Activated CD4-positive, alpha-beta T cell treated with anti-CD3 and anti-CD28 coated beads for 24 hours (primary cell): ENCODE results near the gene PRAME.
"Not testable (repeated sequence)": the region's sequence is repeated elsewhere in the genome, so short reads cannot be mapped to it uniquely, and the experiment has no call there.

Experiments
- DNase-seq, 2 donors: peaks; one replicate each; pipeline ENCODE4 v3.0.0-alpha.2; 2020; ENCODE audit warnings: low read depth in 2 of 2

Gene PRAME

DNA sequence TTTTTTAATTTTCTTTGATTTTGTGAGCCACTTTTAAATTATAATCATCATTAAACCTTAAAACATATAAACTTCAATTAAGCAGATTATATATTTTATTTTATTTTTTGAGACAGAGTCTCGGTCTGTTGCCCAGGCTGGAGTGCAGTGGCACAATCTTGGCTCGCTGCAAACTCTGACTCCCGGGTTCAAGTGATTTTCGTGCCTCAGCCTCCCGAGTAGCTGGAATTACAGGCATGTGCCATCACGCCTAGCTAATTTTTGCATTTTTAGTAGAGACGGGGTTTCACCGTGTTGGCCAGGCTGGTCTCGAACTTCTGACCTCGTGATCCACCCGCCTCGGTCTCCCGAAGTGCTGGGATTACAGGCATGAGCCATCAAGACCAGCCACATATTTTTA, 22.5 kb upstream of the PRAME start:
- not testable (repeated sequence) for DNase-seq

DNA sequence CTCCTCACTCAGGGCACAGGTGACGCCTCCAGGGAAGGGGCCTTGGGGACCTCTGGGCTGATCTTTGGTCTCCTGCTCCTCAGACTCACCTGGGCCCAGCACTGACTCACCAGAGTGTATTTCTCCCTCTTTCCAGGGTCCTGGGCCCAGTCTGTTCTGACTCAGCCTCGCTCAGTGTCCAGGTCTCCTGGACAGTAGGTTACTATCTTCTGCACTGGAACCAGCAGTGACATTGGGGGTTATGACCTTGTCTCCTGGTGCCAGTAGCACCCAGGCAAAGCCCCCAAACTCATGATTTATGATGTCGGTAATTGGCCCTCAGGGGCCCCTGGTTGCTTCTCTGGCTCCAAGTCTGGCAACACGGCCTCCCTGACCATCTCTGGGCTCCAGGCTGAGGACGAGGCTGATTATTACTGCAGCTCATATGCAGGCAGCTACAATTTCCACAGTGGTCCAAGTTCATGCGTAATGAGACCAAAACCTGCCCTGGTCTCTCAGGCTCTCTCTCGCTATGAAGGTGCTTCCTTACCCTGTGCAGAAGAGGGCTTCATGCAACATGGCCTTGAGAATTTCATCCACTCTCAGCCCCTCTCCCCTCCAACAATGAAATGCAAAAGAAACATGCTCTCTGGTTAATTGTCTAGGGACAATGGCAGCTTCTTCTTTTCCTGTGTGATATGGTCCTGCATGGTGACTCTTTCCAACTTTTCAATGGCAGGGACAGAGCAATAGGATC, 21.0 kb upstream of the PRAME start:
- DNase-seq = no peak

DNA sequence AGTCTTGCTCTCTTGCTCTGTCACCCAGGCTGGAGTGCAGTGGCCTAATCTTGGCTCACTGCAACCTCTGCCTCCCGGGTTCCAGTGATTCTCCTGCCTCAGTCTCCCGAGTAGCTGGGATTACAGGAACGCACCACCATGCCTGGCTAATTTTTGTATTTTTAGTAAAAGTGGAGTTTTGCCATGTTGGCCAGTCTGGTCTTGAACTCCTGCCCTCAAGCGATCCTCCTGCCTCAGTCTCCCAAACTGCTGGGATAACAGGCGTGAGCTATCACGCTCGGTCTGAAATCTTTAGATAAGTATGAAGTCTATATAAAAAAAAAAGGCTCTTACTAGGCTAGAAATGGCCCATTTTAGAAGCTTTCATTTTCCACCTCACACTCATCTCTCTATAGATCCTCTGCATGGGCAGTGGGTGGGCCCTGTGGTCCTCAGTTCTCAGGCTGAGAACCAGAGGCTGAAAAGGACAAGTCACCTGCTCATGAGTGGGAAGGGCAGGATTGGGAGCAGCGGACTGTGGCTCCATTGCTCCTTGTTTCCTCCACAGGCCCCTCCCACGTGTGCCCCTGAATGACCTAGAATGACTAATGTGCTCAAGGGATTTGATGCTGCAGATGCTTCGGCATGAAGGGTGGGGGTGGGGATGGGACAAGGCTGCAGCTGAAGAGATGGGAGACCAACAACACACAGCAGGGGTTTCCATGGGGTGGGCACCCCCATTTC, 19.8 kb upstream of the PRAME start:
- DNase-seq = no peak

DNA sequence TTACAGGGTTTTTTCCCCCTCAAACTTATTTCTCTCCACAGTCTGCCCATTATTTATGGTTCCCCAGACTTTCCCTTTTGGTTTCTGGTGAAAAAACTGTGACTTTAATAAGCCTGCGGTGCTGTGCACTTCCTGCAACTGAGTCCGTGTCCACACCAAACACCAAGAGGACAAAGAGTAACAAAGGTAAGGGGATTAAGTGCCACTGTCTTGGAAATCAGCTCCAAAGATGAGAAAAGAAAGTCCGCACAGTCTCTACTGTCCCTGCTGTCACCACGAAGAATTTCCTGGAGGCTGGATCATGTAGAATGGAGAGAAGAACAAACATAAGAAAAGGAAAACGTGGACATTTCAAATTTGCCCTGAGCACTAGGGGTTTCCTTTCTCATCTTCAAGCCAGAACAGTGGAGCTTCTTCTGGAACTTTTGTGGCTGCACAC, 17.9 kb upstream of the PRAME start:
- no peak for DNase-seq

DNA sequence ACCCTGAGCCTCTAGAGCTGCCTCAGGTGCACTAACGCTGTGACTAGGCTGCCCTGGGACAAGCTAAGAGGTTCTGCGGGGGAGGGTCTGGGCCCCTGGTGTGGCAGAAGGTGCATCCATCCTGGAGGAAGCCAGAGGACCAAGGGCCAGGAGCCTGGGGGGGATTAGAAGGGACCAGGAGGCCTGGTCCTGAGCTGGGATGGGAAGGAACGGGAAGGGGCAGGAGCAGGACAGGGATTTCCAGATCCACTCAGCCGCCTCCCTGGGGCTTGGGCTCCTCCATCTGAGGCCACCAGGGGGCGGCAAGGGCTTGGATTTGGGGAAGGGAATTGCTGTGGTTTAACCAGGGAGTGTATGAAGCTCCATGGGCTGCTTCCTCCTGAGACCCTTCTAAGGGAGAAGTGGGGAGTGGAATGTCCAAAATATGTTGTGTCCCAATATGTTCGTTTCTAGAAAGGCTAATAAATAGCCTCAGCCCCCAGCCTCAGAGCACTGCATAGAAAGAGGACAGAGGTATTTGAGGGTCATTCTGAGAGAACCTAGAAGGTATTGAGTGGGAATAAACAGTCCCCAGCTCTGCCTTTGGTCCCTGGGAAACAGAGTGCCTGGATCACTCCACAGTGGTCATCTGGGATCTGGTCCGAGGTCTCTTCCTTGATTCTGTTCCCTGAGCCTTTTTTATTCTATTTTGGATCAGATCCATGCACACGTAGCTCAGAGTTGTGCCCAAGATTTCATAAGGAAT, 17.4 kb upstream of the PRAME start:
- peak; percentile 10 to 25 for DNase-seq

DNA sequence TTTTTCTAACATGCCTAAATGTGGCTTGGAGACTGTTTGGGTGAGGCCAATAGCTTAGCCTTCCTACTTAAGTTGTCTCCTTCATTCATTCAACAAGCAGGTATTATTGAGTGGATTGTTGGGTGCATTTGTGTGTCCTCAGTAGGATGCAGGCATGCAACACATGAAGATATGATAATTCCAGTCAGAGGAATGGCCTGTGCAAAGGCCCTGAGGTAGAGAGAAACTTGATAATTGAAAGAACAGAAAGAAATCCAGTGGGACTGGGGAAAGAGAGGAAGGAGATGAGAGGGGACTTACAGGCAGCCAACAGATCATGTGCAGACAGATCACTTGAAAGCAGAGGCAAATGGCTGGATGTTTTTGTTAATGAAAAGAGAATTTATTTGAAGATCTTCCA, 15.3 kb upstream of the PRAME start:
- DNase-seq = no peak

DNA sequence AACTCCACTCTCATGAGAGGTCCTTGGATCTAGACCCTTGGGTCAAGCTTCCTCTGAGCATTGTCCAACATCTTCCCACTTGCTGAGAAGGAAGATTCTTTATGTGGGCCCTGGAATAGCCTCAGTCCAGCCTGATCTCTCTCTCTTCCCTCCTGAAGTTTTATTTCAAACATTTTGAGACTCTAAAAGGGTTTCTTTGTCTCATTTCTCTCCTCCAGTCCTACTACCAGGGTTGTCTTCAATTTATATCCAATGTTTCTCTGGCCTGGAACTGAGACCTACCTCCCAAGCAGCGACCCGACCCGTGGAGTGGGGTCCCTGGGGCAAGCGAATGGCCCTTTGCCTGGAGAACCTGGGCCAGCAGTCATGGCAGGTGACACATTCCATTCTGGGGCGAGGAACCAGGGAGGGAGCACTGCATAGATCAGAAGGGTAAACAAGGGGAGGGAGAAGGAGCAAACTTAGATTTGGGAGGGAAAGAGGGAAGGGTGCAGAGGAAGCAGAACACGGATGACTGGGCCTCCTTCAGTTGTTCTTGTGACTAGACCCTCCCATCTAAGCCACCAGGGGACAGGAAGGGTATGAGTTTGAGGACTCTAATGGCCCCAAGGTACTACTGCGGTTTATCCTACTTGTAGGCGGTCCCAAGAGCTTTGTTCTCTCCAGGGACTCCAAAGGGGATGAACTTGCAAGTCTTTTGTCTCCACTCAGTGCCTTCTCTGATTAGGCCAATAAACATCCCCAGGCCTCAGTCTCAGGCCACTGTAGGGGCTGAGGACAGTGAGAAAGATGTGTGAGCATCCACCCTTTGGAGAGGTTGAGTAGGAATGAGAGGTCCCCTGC, 14.2 kb upstream of the PRAME start:
- DNase-seq = no peak

DNA sequence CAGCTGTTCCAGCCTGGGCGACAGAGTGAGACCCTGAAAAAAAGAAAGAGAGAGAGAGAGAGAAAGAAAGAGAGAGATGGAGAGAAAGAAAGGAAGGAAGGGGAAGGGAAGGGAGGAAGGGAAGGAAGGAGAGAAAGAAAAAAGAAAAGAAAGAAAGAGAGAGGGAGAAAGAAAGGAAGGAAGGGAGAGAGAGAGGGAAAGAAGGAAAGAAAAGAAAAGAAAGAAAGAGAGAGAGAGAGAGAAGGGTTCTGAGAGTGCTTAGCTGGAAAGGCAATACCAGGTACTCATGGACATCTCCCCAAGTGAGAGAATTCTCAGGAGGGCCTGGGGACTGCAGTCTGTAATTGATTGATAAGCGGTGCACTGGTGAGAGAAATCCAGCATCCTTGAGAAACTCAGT, 12.8 kb upstream of the PRAME start:
- no peak for DNase-seq

DNA sequence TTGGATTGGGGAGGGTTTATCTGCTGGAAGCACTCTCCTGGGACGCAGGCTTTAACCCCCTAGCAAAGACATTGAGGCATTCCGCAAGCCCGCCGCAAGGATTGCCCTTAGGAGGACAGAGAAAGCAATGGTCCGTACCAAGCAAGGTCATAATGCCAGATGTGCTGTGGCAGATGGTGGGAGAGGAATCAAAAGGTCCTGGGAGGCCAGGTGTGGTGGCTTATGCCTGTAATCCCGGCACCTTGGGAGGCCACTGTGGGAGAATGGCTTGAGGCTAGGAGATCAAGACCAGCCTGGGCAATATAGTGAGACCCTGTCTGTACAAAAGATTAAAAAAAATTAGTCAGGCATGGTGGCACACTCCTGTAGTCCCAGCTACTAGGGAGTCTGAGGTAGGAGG, 12.4 kb upstream of the PRAME start:
- DNase-seq = no peak

DNA sequence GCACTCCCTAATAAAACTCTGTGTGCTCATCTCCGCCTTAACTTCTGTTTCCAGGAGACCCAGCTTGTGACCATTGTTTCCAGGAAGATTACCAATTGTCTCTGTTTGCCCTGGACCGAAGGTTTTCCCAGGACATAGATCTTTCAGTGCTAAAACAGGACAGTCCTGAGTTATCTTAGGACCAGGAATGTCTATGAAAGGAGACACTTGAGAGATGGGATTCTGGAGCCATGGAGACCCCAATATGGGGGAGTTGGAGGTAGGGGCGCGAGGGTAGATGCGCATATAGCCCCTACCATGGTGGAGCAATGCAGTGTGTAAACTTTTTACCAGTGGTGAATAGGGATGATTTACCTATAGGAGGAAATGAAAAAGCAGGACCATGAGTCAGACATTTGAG, 10.2 kb upstream of the PRAME start:
- no peak for DNase-seq

DNA sequence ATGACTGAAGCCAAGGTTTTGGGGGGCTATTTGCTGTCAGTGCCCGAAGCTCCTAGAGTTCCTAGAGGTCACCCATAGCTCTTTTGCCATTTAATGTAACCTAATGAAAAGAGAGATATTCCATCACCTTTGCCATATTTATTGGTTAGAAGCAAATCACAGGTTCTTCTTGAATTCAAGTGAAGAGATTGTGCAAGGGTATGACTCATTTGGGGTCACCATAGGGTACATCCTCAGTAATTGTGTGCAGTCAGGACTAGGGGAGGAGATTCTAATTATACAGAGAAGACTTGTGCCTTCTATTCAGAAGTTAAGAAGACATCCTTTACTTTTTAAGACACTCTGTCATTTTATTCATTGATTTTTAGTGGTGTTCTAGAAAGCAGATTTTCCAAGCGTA, 6.9 kb upstream of the PRAME start:
- DNase-seq = no peak

DNA sequence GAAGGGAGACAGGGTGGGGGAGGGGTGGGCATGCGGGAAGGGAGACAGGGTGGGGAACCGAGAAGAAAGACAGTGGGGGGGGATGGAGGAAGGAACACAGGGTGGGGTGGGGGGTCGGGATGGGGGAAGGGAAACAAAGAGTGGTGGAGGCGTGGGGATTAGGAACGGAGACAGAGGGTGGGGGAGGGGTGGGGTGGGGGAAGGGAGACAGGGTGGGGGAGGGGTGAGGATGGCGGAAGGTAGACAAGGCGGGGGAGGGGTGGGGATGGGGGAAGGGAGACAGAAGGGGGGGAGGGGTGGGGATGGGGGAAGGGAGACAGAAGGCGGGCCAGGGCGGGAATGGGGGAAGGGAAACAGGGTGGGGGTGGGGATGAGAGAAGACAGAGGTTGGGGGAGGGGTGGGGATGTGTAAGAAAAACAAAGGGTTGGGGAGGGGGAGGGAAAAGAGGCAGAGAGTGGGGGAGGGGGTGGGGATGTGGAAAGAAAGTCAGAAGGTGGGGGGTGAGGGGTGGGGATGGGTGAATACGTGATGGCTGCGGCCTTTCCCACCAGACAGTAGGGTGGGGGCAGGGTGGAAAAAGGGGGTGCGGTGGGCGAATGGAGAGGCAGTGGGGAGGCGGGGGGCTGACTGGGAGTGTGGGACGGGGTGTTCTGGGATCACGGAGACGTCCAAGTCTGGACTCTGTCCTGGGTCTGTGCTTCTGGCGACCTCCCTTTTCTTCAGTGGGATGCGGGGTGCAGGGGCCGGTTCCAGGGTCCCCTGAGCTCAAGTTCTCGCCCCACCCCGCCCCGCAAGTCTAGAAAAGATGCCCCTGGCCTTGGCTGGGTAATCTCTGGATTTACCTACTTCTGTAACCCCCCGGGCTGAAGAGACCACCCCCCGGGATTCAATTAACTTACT, 744 bp downstream of the PRAME start:
- no peak for DNase-seq

DNA sequence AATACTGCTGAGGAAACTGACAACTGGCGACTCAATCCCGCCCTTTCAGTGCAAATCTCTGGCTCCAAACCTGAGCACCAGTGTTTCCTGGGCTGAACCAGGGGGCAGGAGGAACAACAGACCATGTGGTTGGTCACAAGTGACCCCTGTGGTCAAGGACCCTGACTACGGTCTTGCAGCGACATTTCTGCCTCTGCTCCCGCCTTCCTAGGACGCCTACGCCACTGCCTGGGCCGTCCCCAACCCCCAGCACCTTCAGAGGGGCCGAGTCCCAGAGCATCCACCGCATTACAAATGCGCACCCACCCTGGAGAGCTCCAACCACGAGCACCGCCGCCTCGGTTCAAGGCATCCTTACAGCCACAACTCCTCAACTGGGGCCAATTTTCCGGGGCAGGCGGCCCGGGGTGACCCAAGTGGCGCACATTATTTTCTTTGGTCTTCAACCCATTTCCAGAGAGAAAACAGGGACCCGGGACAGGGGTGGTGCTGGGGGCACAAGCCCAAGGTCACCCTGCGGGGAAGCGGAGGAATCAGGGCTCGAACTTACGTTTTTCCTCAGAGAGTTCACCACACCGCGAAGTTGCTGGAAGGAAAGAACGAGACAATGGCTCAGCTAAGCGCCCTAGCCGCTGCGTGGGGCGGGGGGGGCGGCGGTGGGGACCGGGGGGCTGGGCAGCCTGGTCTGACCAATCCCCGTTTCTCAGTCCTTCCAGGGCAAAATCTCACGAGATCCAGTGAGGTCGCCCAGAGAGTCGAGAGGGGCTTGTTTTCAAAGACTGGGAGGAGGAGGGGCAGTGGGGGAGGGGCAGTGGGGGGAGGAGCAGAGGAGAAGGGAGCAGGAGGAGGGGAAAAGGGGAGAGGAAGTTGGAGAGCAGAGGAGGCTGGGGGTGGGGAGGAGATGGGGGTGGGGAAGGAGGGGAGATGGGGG, 1.8 kb downstream of the PRAME start:
- DNase-seq = no peak

DNA sequence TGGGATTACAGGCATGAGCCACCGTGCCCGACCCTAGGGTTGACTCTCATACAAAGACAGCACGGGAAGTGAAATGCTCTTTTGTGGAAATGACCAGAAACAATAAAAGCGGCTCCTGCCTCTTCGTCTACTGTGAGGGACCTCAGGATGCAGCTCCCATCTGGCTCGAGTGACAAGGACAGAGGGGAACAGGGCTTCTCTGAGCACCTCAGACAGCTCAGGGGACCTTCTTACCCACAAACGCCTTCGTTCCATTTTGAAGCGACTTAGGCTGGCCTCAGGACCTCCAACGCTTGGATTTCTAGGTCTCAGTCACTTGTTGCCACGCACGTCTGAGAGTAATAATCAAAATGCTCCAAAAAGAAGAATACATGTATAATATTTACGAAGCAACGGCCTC, 2.5 kb downstream of the PRAME start:
- DNase-seq = no peak

DNA sequence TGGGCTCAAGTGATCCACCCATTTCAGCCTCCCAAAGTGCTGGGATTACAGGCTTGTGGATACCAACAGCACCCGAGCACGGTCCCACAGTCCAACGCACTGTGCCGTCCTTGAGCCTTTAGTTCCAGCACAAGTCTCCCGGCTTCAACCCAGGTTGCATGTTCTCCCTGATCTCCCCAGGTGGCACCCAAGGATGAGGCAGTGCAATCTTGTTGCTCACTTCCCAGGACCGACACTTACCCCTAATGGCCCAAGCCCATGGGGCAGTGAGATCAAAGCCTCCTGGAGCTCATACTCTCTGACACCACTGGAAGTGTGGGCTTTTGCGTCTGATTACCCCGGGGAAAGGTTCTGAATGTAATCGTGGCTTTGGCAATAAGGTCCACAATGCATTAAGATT, 3.5 kb downstream of the PRAME start:
- no peak for DNase-seq

DNA sequence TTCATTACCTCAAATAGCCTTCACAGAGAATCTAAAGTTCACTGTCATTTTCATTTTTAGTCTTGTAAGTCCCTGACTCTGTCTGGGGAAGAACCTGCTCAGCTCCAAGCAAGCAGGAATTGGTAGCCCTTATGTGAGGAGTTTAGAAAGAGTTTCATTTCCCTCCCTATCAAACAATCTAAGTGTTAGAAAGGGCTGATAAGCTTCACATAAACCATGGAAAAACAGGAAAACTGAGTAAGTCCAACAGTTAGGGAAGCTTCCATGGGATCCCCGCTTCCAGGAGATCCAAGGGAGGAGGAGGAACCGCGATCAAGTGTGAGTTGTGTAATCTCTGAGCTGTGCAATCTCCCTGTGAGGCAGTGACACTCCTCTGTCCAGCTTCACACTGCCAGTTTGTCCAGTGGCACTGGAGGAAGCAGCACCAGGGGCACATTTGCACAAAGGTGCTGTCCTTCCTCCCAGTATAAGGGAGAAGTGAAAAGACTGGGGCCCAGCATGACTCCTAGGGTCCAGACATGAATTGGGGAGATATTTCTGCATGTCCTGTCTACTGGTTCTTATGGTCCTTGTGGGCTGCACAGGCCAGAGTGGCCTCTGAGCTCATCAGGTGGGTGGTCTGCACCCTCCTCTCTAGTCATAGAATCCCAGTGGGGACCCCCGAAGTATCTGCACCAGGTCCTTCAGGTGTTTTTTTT, 4.3 kb downstream of the PRAME start:
- no peak for DNase-seq

DNA sequence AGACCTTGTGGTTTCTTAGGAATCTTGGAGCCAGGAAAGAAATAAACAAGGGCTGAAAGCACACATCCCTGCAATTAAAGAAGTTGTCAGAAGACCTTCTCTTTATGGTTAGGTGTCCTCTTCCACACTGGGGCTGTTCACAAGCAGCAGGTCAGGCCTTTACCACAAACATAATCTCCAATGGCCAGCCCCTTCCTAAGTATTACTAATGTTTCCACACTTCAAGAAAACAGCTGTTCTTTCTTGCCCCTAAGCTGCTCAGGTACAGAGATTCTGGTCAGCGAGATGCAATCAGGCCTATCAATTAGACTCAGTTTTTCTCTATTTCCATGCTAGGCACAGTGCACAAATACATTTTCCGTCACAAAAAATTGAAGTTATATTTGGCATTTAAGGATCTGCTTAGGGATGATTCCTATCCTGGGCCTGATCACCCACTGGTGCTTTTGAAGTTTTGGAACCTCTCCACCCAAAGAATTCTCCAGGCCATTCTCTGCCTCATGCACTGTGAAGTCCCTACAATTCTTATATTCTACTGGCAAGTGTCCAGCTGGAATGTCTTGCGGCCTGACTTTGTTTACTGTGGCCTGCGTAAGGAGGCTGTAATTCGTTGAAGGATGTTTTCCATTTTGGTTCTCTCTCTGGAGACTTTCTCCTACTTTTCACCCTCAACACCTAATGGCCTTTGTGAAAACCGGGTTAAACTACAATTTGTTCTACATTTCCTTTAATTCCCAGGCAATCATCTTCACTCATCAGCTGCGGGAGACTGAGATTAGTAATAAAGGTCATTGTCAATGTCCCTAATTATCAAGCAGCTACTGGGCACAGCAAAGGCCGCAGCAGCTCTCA, 5.1 kb downstream of the PRAME start:
- DNase-seq = no peak

DNA sequence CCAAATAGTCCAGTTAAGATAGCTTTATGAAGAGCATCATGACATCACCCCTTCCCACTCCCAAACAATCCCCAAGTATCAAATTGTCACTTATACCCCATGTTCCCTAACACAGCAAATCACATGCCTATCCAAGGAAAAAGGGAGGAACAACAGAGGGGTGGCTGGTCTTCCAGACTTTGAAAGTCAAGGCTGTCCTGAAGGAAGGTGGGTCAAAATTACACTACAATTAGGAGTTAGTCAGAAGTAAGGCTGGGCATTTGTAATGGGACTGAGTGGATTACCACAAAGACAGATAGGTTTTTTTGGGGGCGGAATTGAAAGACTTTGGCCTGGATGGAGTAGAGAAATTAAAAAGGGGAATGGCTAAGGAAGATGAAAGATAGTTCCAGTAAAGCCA, 5.9 kb downstream of the PRAME start:
- no peak for DNase-seq
